HepG2 (cell line): ENCODE data around the gene TXNRD2. TPM values are rescaled to one million over a fixed set of nuclear protein-coding genes. Genes with fewer than 3 reads are reported as not detected.

ENCODE experiments used
- ARID2 ChIP-seq: sonication (generic); formaldehyde crosslinking; IDR thresholded peaks from 2 replicates; pipeline ENCODE4 v1.8.1; 2022; ENCODE audit warnings: mild to moderate bottlenecking, missing genetic modification reagents, borderline replicate concordance
- ATF1 ChIP-seq: IDR thresholded peaks from 2 replicates; pipeline ENCODE4 v1.6.1; 2016; ENCODE audit warnings: mild to moderate bottlenecking, control low read depth
- ERF ChIP-seq: IDR thresholded peaks from 2 replicates; pipeline ENCODE4 v1.6.1; 2018; ENCODE audit warnings: missing biosample characterization, missing genetic modification reagents
- HMG20A ChIP-seq: IDR thresholded peaks from 2 replicates; pipeline ENCODE4 v1.6.1; 2016; ENCODE audit warnings: borderline replicate concordance
- JARID2 ChIP-seq: sonication (generic); formaldehyde crosslinking; IDR thresholded peaks from 2 replicates; pipeline ENCODE4 v1.8.1; 2023; ENCODE audit warnings: missing genetic modification reagents, inconsistent platforms; ENCODE audit not compliant: insufficient replicate concordance
- MAF1 ChIP-seq: sonication (generic); formaldehyde crosslinking; IDR thresholded peaks from 2 replicates; pipeline ENCODE4 v1.5.0; 2020; ENCODE audit warnings: missing genetic modification reagents, borderline replicate concordance
- MEIS1 ChIP-seq: sonication (generic); formaldehyde crosslinking; IDR thresholded peaks from 2 replicates; pipeline ENCODE4 v1.9.0; 2021; ENCODE audit warnings: mild to moderate bottlenecking, missing genetic modification reagents, moderate library complexity, borderline replicate concordance
- MTA3 ChIP-seq: sonication (generic); formaldehyde crosslinking; IDR thresholded peaks from 2 replicates; pipeline ENCODE4 v1.4.0; 2020; ENCODE audit warnings: missing genetic modification reagents
- NFE2 ChIP-seq: sonication (generic); formaldehyde crosslinking; IDR thresholded peaks from 2 replicates; pipeline ENCODE4 v1.4.0; 2020; ENCODE audit warnings: missing genetic modification reagents
- NFYB ChIP-seq: sonication (generic); formaldehyde crosslinking; IDR thresholded peaks from 2 replicates; pipeline ENCODE4 v1.4.0; 2020; ENCODE audit warnings: missing genetic modification reagents
- PRMT3 ChIP-seq: sonication (generic); formaldehyde crosslinking; IDR thresholded peaks from 2 replicates; pipeline ENCODE4 v1.8.1; 2022; ENCODE audit warnings: low read depth, mild to moderate bottlenecking, moderate library complexity, missing genetic modification reagents, borderline replicate concordance
- RBAK ChIP-seq: sonication (generic); formaldehyde crosslinking; IDR thresholded peaks from 2 replicates; pipeline ENCODE4 v1.5.1; 2020; ENCODE audit warnings: mild to moderate bottlenecking, missing genetic modification reagents
- RFXANK ChIP-seq: IDR thresholded peaks from 2 replicates; pipeline ENCODE4 v1.6.1; 2016
- SALL1 ChIP-seq: sonication (generic); formaldehyde crosslinking; IDR thresholded peaks from 2 replicates; pipeline ENCODE4 v1.8.0; 2022; ENCODE audit warnings: mild to moderate bottlenecking, missing genetic modification reagents
- SIX4 ChIP-seq: sonication (generic); formaldehyde crosslinking; IDR thresholded peaks from 2 replicates; pipeline ENCODE4 v1.4.0; 2020; ENCODE audit warnings: missing genetic modification reagents
- SMAD1 ChIP-seq: sonication (generic); formaldehyde crosslinking; IDR thresholded peaks from 2 replicates; pipeline ENCODE4 v1.4.0; 2020; ENCODE audit warnings: missing genetic modification reagents, low read depth, mild to moderate bottlenecking, borderline replicate concordance
- SMAD9 ChIP-seq: sonication (generic); formaldehyde crosslinking; IDR thresholded peaks from 2 replicates; pipeline ENCODE4 v1.5.1; 2020; ENCODE audit warnings: mild to moderate bottlenecking, missing genetic modification reagents
- SMC3 ChIP-seq: IDR thresholded peaks from 2 replicates; pipeline ENCODE4 v1.6.1; 2011; ENCODE audit warnings: low read length, improper control_type of control experiment
- ZNF205 ChIP-seq: IDR thresholded peaks from 2 replicates; pipeline ENCODE4 v1.6.1; 2018; ENCODE audit warnings: missing biosample characterization, missing genetic modification reagents
- ZNF33B ChIP-seq: sonication (generic); formaldehyde crosslinking; IDR thresholded peaks from 2 replicates; pipeline ENCODE4 v1.5.1; 2020; ENCODE audit warnings: mild to moderate bottlenecking, missing genetic modification reagents
- ZNF44 ChIP-seq: sonication (generic); formaldehyde crosslinking; IDR thresholded peaks from 2 replicates; pipeline ENCODE4 v1.5.1; 2020; ENCODE audit warnings: mild to moderate bottlenecking, missing genetic modification reagents
- ZNF558 ChIP-seq: sonication (generic); formaldehyde crosslinking; IDR thresholded peaks from 2 replicates; pipeline ENCODE4 v1.9.0; 2022; ENCODE audit warnings: mild to moderate bottlenecking, missing genetic modification reagents, borderline replicate concordance
- ZNF569 ChIP-seq: sonication (generic); formaldehyde crosslinking; IDR thresholded peaks from 2 replicates; pipeline ENCODE4 v1.5.0; 2020; ENCODE audit warnings: mild to moderate bottlenecking, missing genetic modification reagents, moderate library complexity, borderline replicate concordance
- ZNF646 ChIP-seq: sonication (generic); formaldehyde crosslinking; IDR thresholded peaks from 2 replicates; pipeline ENCODE4 v1.9.0; 2021; ENCODE audit warnings: mild to moderate bottlenecking, missing genetic modification reagents
- polyA plus RNA-seq, 8 experiments: library from polyadenylated mRNA; depleted of rRNA in 3 of 8; stranded (reverse) in 7 of 8; unstranded in 1 of 8; fragments of >200 nt; fragmentation: Illumina TruSeq in 4 of 8; extraction: Trizol in 4 of 8; gene quantifications; 2 replicates each; pipeline versions ENCODE4 v1.2.1 to v1.2.3, GENCODE V29; 2011 to 2016; ENCODE audit warnings: low read depth in 4 of 8, missing spikeins in 1 of 8, mixed read lengths in 1 of 8; ENCODE audit not compliant: insufficient read depth in 1 of 8
- total RNA-seq, 5 experiments: library from RNA; depleted of rRNA; stranded (reverse); fragments of >200 nt; fragmentation: Illumina TruSeq; extraction: Trizol; gene quantifications; 2 replicates each; pipeline ENCODE4 v1.2.3, GENCODE V29; 2016; ENCODE audit warnings: low read depth in 1 of 5
- TF ChIP-seq, protein P1 (sequence below): sonication (generic); formaldehyde crosslinking; conservative IDR thresholded peaks from 2 replicates; pipeline ENCODE4 v1.4.0; 2020; ENCODE audit warnings: missing genetic modification reagents

Gene TXNRD2
- total and polyA plus RNA-seq, 2 of the 13 experiments (the other 11 are each of a cell fraction or from before 2014, with no cell fraction given) = 17.5 to 18.6 TPM

GRCh38 chr22:19892257-19892879, 49.2 kb downstream of the TXNRD2 start (continued):
- TF ChIP-seq ZNF646 (peak; percentile 65; the same call in 1 of the 2 replicates), RFXANK (peak; percentile 80; the same call in 1 of the 2 replicates), SMAD1 (CRISPR knock-in tag) (no peak; the same call in 1 of the 2 replicates), ZNF33B (CRISPR knock-in tag) (peak; percentile 97; the same call in 1 of the 2 replicates), ZNF205 (CRISPR knock-in tag) (peak; percentile 63; the same call in 1 of the 2 replicates), SIX4 (CRISPR knock-in tag) (peak; percentile 77), MTA3 (CRISPR knock-in tag) (no peak), ZNF558 (peak; percentile 99; the same call in 1 of the 2 replicates), ZNF44 (CRISPR knock-in tag) (peak; percentile 76; the same call in 1 of the 2 replicates), SMAD9 (CRISPR knock-in tag) (peak; percentile 91; the same call in 1 of the 2 replicates), ATF1 (no peak), JARID2 (CRISPR knock-in tag) (peak; percentile 58), NFE2 (CRISPR knock-in tag) (no peak), MEIS1 (CRISPR knock-in tag) (peak; percentile 98), ZNF569 (CRISPR knock-in tag) (no peak; the same call in 1 of the 2 replicates), NFYB (CRISPR knock-in tag) (0 out of 2 replicates have a peak, but pooled peaks have one; percentile 31), HMG20A (peak; percentile 67; the same call in 1 of the 2 replicates), RBAK (CRISPR knock-in tag) (no peak), MAF1 (CRISPR knock-in tag) (no peak), SALL1 (CRISPR knock-in tag) (peak; percentile 98), PRMT3 (peak; percentile 95), ERF (CRISPR knock-in tag) (peak; percentile 99), SMC3 (no peak), ARID2 (CRISPR knock-in tag) (peak; percentile 96; the same call in 1 of the 2 replicates)
- TF ChIP-seq, protein P1, sequence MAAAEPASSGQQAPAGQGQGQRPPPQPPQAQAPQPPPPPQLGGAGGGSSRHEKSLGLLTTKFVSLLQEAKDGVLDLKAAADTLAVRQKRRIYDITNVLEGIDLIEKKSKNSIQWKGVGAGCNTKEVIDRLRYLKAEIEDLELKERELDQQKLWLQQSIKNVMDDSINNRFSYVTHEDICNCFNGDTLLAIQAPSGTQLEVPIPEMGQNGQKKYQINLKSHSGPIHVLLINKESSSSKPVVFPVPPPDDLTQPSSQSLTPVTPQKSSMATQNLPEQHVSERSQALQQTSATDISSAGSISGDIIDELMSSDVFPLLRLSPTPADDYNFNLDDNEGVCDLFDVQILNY (CRISPR knock-in tag) = peak; percentile 69; the same call in 1 of the 2 replicates
